ENCODE data around the gene SLC32A1.
A peak's percentile ranks its signal among the peaks of the same experiment; 100 is the strongest.

The SLC32A1 gene

GRCh38 chr20:38714308-38714707 is 10.0 kb upstream of the SLC32A1 start:
- no peaks in the 10 kb centered on the region for H3K9me3 Mint-ChIP-seq
- H3K27ac Mint-ChIP-seq = no peak overlapping the region
- H3K36me3 Mint-ChIP-seq (ENCODE audit: low read depth) = no peaks in the 10 kb centered on the region
- H3K4me1 Mint-ChIP-seq (ENCODE audit: low read depth) = no peaks in the 10 kb centered on the region
- peaks cover 55% of the 10 kb centered on the region for H3K27me3 Mint-ChIP-seq (ENCODE audit: low read depth)
- H3K4me3 Mint-ChIP-seq = no peak overlapping the region

DNA sequence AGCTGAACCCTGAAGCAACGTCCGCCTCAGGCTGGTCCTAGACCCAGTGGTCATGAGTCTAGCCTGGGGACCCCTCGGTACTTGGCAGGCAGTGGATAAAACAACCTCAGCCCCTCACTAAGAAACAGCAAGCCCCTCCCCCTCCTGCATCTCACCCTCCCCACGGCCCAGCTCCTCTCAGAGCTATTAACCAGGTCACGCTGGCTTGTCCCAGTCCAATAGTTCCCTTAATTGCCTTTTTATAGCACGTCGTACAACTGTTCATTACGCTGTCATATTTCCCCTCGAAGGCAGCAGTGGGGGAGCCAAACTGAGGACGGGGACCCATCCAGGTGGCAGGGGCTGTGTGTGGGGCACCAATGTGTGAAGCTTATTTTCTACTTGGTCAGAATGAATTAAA is 8.6 kb upstream of the SLC32A1 start:
- Mint-ChIP-seq H3K9me3 (no peaks in the 10 kb centered on the region), H3K27me3 (ENCODE audit: low read depth) (peaks cover 61% of the 10 kb centered on the region), H3K27ac (no peak overlapping the region), H3K36me3 (ENCODE audit: low read depth) (no peaks in the 10 kb centered on the region), H3K4me3 (no peak overlapping the region), H3K4me1 (ENCODE audit: low read depth) (no peaks in the 10 kb centered on the region)

GRCh38 chr20:38722683-38723016 is 1.6 kb upstream of the SLC32A1 start:
- peaks cover 19% of the 10 kb centered on the region for H3K4me1 Mint-ChIP-seq (ENCODE audit: low read depth)
- H3K27me3 Mint-ChIP-seq (ENCODE audit: low read depth) = peaks cover 87% of the 10 kb centered on the region
- H3K36me3 Mint-ChIP-seq (ENCODE audit: low read depth) = peaks cover 6% of the 10 kb centered on the region
- no peak overlapping the region for H3K27ac Mint-ChIP-seq
- H3K9me3 Mint-ChIP-seq = no peaks in the 10 kb centered on the region
- H3K4me3 Mint-ChIP-seq = no peak overlapping the region

- H3K9me3 Mint-ChIP-seq = no peaks in the 10 kb centered on the region
- H3K4me1 Mint-ChIP-seq (ENCODE audit: low read depth) = peaks cover 25% of the 10 kb centered on the region
- no peak overlapping the region for H3K4me3 Mint-ChIP-seq
- peaks cover 12% of the 10 kb centered on the region for H3K36me3 Mint-ChIP-seq (ENCODE audit: low read depth)
- H3K27me3 Mint-ChIP-seq (ENCODE audit: low read depth) = peaks cover 88% of the 10 kb centered on the region
- peak overlapping the region; percentile 49 for H3K27ac Mint-ChIP-seq
Measured at GRCh38 chr20:38723017-38723847, 1.1 kb upstream of the SLC32A1 start.

GRCh38 chr20:38724626-38725147 is 401 bp downstream of the SLC32A1 start:
- peaks cover 16% of the 10 kb centered on the region for H3K36me3 Mint-ChIP-seq (ENCODE audit: low read depth)
- peaks cover 30% of the 10 kb centered on the region for H3K4me1 Mint-ChIP-seq (ENCODE audit: low read depth)
- H3K4me3 Mint-ChIP-seq = no peak overlapping the region
- peaks cover 88% of the 10 kb centered on the region for H3K27me3 Mint-ChIP-seq (ENCODE audit: low read depth)
- H3K9me3 Mint-ChIP-seq = peaks cover 4% of the 10 kb centered on the region
- H3K27ac Mint-ChIP-seq = peak overlapping the region; percentile 83

DNA sequence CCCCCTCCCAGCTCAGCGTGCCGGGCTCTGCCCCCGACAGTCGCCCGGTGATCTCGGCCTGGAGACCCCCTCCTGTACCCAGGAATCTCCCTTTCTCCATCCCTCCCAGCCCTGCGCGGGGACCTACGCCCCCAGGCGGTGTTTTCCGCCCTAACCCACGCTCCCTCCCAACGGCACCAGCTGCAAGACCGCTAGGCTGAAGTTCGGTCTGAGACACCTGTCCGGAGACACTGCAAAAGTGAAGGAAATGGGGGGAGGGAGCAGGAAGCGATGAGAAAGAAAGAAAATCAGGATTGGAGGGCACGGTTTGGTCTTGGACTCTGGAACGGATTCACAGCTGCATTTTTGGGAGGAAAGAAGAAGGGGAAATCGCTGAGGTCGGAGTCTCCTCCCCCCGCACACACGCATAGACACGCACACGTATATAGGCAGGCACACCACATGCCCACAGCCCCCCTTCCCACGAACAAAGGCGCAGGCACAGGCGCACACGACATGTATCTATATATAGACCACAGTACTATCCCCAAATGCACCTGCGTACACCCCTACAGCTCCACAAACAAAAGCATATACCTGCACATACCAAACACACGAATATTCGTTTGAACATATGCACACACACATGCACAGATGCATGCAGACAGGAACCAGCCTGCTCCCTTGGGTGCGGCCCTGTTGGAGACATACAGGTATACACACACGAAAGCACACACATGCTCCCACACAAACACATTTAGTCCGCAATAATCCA is 1.0 kb downstream of the SLC32A1 start:
- Mint-ChIP-seq H3K9me3 (peaks cover 4% of the 10 kb centered on the region), H3K4me3 (peak overlapping the region; percentile 23), H3K4me1 (ENCODE audit: low read depth) (peaks cover 34% of the 10 kb centered on the region), H3K27me3 (ENCODE audit: low read depth) (peaks cover 91% of the 10 kb centered on the region), H3K27ac (peak overlapping the region; percentile 83), H3K36me3 (ENCODE audit: low read depth) (peaks cover 16% of the 10 kb centered on the region)

DNA sequence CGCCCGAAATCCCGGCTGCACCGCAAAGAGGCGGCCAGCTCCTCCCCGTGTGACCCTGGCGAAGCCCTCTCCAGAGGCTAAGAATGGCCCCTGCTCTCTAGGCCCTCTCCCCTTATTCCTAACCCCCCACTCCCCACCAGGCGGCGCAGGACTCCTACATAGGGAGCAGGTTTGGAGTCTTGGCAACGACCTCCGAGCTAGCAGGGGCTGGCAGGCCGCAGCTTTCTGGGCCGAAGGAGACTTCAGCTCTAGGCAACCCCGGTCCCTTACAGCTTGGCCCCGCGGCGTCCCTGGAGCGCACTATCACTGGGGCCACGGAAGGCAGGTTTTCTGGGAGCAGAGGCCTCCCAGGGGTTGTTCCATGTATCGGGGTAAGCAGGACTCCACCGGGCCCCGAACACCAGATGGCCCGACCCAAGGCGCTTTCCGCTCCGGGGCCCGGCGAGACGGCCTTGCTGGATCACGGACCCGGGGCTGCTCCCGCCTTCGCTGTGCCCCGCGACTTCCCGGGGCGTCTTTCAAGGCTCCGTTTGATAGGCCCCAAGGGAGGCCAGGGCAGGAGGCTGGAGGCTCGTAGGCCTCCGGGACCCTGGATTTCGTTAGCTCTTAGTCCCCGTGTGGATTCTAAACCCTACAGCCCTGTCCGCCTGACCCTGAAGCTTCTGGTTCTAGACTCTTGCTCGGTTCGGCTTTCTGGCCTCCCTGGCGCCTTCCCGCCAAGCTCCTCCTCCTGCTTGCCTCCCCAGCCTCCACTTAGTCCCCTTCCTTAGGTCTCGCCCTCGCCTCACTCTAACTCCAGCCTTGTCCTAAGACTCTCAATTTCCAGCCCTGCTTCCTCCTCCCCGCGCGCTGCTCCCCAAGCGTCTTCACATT is 1.9 kb downstream of the SLC32A1 start:
- peak overlapping the region; percentile 88 for H3K27ac Mint-ChIP-seq
- H3K27me3 Mint-ChIP-seq (ENCODE audit: low read depth) = peaks cover 91% of the 10 kb centered on the region
- peak overlapping the region; percentile 32 for H3K4me3 Mint-ChIP-seq
- peaks cover 4% of the 10 kb centered on the region for H3K9me3 Mint-ChIP-seq
- H3K36me3 Mint-ChIP-seq (ENCODE audit: low read depth) = peaks cover 16% of the 10 kb centered on the region
- peaks cover 41% of the 10 kb centered on the region for H3K4me1 Mint-ChIP-seq (ENCODE audit: low read depth)

GRCh38 chr20:38726804-38727606 is 2.7 kb downstream of the SLC32A1 start:
- Mint-ChIP-seq H3K9me3 (peaks cover 4% of the 10 kb centered on the region), H3K4me1 (ENCODE audit: low read depth) (peaks cover 41% of the 10 kb centered on the region), H3K27ac (peak overlapping the region; percentile 88), H3K27me3 (ENCODE audit: low read depth) (peaks cover 91% of the 10 kb centered on the region), H3K4me3 (peak overlapping the region; percentile 37), H3K36me3 (ENCODE audit: low read depth) (peaks cover 16% of the 10 kb centered on the region)

- H3K9me3 Mint-ChIP-seq = peaks cover 4% of the 10 kb centered on the region
- H3K36me3 Mint-ChIP-seq (ENCODE audit: low read depth) = peaks cover 16% of the 10 kb centered on the region
- H3K4me1 Mint-ChIP-seq (ENCODE audit: low read depth) = peaks cover 41% of the 10 kb centered on the region
- peak overlapping the region; percentile 37 for H3K4me3 Mint-ChIP-seq
- H3K27ac Mint-ChIP-seq = peak overlapping the region; percentile 88
- H3K27me3 Mint-ChIP-seq (ENCODE audit: low read depth) = peaks cover 91% of the 10 kb centered on the region
Measured at GRCh38 chr20:38727607-38728190, 3.4 kb downstream of the SLC32A1 start.

GRCh38 chr20:38728191-38728781 is 4.0 kb downstream of the SLC32A1 start:
- peaks cover 4% of the 10 kb centered on the region for H3K9me3 Mint-ChIP-seq
- peak overlapping the region; percentile 68 for H3K27ac Mint-ChIP-seq
- peaks cover 91% of the 10 kb centered on the region for H3K27me3 Mint-ChIP-seq (ENCODE audit: low read depth)
- H3K4me1 Mint-ChIP-seq (ENCODE audit: low read depth) = peaks cover 41% of the 10 kb centered on the region
- no peak overlapping the region for H3K4me3 Mint-ChIP-seq
- peaks cover 16% of the 10 kb centered on the region for H3K36me3 Mint-ChIP-seq (ENCODE audit: low read depth)

- Mint-ChIP-seq H3K27me3 (ENCODE audit: low read depth) (peaks cover 94% of the 10 kb centered on the region), H3K4me3 (peak overlapping the region; percentile 42), H3K27ac (peak overlapping the region; percentile 89), H3K9me3 (peaks cover 4% of the 10 kb centered on the region), H3K36me3 (ENCODE audit: low read depth) (peaks cover 16% of the 10 kb centered on the region), H3K4me1 (ENCODE audit: low read depth) (peaks cover 41% of the 10 kb centered on the region)
Measured at GRCh38 chr20:38728911-38729642, 4.8 kb downstream of the SLC32A1 start.

DNA sequence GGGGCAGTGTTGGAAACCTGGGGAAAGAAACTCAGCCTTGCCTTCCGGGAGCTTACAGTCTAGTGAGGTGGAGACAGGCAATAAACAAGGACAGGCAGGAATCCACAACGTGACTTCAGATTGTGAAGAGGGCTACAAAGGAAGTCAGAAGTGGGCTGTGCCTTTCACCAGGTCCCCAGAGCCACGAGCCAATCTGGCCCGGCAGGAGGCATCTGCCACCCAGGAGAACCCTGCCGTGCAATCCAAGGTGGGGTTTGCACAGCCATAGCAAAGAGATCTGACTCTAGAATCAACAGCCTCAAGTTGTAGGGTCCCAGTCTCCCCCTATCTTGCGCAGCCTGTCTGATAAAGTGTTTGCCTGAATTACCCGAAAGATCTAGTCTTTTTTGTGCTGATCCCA is 5.5 kb downstream of the SLC32A1 start:
- Mint-ChIP-seq H3K9me3 (peaks cover 4% of the 10 kb centered on the region), H3K27ac (no peak overlapping the region), H3K4me3 (no peak overlapping the region), H3K4me1 (ENCODE audit: low read depth) (peaks cover 40% of the 10 kb centered on the region), H3K27me3 (ENCODE audit: low read depth) (peaks cover 97% of the 10 kb centered on the region), H3K36me3 (ENCODE audit: low read depth) (peaks cover 16% of the 10 kb centered on the region)

All from T-helper 1 cell treated with Interleukin-12 subunit alpha and Interleukin-12 subunit beta and Interleukin-4 antibody, amounts not matched to agents 30 μg/mL and 1 μg/mL, for 36 hours (primary cell).